Stimulated activated CD8-positive, alpha-beta memory T cell treated with anti-CD3 and anti-CD28 coated beads, Interleukin-7, amount 100 ng/mL, for 1 hour (primary cell): Measurements from ENCODE around the gene SMIM24.
"Not testable (repeated sequence)": the region's sequence is repeated elsewhere in the genome, so short reads cannot be mapped to it uniquely, and the experiment has no call there.

ENCODE experiments used
- DNase-seq, 2 donors: peaks; one replicate each; pipeline ENCODE4 v3.0.0-alpha.2; 2020; ENCODE audit warnings: low read depth in 2 of 2

Gene SMIM24

DNA sequence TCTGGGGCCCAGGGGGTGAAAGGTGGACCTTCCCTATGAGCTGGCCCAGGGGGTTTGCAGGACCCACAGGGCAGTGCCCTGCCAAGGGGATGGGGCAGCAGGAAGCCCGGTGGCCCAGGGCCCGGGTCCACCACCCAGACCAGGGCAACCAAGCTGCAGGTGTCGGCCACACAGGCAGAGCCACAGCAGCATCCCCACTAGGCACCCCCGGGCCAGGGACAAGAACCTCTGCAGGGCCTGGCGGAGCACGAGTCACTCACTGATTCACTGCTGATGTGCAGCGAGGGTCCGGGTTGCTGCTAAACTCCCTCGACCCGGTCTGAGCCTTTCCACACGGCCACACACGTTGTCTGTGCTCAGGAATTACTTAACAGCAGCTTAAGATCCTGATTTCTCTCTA is 34.6 kb upstream of the SMIM24 start:
- no peak for DNase-seq

DNA sequence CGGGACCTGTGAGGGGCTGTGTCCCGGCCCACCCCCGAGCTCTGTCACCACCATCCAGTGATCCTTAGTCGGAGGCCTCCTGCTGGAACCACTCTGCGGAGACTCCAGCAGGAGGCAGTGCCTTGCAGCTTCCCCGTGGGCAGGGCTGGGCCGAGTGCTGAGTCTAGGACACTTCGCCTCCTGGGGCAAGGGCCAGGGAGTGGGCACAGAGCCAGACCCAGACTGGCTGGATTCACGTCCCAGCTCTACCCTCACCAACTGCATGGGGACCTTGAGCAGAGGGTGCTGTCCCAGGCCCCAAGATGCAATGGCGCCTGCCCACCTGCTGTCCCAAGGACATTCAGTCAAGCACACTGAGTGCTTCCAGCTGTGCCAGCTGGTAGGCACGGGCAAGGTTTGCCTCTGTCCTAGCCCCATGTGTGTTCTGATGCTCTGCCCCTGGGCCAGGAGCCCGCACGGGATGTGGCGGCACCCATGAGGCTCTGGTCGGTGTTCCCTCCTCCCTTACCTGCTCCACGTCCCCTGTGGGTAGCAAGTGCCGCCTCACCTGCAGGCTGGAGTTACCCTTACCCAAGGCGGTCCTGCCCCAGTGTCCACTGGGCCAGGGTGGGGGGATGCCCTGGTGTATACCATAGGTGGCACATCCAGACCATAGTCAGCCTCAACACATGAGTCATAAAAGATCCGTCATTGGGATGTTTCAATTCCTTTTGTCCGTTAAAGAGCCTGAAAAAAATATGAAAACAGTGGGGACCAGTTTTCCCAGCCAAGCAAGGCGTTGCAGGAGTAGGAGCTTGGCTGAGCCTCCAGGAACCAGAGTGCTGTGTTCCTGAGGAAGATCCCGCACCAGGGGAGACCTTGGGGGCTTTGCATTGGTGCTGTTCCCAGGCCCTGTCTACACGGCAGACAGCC is 33.2 kb upstream of the SMIM24 start:
- DNase-seq = no peak

DNA sequence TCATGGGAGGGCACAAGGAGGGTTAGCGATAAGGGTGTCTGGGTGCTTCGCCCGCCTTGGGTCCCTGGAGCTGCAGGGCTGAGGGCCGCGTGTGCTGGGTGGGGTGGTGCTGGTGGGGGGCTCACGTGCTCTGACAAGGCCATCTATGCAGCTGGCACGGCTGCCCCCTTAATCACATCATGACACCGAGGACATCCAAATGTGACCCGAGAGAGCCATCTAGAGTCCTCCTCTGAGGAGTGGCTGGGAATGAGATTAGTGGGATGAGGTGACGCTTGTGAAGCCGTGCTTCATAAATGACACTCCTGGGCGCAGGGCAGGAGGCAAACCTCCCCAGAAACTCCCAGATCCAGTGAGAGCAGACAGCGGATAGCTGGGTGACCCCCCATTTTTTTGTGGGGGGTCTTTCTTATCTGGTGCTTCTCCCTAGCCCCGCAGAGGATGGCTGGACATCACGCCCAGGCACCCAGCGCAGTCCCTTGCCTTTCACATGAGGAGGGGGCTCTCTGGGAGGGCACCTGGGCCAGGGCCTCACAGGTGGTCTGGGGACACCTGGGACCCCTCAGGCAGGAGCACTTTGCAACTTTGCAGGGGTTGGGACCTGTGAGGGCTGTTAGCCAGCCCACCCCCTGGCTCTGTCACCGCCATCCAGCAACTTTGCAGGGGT is 32.4 kb upstream of the SMIM24 start:
- no peak for DNase-seq

DNA sequence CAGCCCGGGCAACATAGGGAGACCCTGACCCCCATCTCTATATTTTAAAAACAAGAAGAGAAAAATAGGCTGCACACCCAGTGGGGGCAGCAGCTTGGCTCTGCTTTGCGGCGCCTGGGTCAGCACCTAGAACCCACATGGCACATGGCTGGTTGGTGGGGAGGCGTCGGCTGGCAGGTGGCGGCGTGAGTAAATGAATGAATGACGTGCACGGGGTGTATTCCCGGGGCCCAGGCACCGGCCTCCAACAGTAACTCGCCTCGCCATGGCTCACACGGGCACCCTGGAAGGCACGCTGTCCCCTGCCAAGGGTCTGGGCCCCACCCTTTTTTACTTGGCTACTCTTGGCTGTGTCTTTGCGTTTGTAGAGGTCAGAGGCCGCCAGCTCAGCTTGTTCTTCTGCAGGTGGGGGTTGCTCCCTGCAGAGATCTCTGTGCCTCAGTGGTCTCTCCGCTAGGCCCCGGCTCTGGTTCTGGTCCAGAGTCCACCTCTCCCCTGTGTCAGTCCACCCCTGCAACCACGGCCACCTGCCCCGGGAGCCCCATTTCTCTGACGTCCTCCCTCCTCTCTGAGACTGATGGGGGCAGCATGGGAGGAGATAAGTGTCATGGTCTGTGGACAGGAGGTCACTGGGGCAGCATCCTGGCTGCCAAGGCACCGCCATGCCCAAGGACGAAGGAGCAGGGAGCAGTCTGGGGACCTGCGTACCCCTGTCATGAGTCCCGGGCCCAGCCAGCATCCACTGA is 31.4 kb upstream of the SMIM24 start:
- no peak for DNase-seq

DNA sequence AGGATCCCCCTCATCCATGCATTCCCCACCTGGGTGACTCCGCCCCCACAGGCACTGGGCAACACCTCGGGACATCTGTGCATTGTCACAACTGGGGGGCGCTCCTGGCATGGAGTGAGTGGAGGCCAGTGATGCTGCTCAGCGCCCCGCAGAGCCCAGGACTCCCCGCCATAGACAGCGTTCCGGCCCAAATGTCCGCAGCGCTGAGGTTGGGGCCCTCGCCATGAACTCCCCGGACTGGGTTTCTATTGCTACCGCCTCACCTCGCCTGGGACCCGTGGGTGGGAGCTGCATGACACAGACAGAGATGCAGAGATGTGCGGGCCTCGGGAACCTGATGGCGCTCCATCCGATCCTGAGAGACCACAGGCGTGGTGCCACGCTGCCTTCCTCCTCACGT is 30.4 kb upstream of the SMIM24 start:
- DNase-seq = no peak

DNA sequence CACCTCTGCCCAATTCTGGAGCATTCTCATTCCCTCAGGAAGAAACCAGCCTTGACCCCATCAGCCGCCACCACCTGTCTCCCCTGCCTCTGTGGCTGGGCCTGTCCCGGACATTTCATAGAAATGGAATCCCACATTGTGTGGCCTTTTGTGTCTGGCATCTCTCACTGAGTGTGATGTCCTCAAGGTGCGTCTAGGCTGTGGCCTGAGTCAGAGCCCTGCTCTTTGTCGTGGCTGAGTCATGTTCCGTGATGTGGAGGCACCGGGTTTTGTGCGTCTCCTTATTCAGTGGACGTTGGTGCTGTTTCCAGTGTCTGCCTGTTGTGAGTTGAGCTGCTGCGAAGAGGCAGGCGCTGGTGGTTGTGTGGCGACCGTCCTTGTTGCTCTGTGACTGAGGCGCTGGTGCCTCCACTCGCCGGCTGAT is 29.3 kb upstream of the SMIM24 start:
- no peak for DNase-seq

DNA sequence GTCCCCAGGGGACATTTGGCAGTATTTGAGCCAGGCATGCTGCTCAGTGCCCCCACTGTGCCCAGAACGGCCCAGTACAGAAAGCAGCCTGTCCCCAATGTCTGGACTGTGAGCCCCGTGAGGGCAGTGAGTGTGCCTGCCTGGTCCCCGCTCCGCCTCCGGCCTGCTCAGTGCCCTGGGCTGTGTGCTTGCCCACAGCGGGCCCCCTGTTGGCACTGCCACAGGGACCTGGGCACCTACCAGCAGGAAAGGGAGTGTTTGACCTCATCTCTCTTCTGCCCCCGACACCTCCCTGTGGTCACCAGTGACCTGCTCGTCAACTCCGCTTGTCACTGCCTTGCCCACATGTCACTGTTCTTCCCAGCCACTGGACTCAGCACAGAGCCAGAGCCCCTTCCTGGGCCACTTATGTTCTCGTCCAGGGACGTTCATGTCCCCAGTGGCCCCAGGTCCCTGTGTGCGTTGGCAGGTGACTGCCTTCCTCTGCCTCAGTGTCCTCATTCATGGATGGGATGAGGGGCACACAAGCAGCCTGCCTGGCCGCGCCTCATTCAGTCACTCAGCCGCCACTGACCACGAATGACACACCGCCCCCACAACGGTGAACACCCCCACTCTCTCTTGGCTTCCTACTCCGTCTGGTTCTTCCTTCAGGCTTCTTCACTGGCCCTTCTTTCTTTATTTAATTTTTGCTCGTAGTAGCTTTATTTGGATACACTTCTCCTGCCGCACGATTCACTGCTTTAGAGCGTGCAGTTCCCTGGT is 28.6 kb upstream of the SMIM24 start:
- DNase-seq = no peak

DNA sequence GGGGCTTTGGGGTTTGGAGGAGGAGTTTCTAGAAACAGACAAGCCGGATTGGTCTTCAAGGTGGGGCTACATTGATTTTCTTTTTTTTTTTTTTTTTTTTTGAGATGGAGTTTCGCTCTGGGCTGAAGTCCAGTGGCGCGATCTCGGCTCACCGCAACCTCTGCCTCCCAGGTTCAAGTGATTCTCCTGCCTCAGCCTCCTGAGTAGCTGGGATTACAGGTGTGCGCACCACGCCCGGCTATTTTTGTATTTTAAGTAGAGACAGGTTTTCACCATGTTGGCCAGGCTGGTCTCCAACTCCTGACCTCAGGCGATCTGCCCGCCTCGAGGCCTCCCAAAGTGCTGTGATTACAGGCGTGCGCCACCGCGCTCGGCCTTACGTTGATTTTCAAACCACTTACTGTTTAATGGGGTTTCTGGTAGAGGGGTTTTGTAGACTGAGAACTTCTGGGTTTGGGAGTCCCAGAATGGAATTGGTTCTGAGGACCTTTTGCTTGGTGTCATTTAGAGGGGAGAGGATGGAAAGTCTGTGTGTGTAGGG is 27.9 kb upstream of the SMIM24 start:
- DNase-seq = not testable (repeated sequence)

DNA sequence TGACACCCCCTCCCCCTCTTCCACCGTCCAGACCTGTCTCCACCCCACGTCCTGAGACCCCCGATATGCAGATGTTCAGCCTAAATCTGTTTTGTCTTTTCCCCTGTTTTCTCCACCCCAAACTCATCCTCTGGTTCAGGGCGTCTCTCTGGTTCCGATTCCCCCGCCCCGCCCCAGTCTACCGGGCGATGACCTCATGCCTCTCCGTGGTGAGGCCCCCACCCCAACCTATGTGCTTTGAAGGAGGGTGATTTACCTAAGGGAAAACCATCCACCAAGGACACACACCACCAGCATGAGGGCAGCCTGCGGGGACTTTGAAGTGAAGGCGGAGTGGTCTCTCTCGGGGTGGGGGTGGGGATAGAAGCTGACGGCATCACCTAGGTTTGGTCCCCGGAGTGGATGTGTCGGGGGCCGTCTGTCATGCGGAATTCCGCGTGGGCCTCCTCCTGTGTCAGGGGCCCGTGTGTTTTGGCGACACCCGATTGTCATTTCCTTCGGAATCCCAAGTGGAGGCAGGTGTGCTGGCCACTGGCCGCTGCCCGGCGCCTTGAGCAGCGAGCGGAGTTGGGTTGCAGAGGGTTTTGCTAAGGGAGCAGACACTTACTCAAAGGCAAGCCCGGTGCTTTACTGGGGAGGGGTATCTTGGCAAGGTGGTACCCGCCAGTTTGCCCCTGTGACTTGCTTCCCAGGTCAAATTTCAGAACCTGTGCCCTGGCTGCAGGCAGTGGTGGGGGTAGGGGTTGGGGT is 27.2 kb upstream of the SMIM24 start:
- no peak for DNase-seq

DNA sequence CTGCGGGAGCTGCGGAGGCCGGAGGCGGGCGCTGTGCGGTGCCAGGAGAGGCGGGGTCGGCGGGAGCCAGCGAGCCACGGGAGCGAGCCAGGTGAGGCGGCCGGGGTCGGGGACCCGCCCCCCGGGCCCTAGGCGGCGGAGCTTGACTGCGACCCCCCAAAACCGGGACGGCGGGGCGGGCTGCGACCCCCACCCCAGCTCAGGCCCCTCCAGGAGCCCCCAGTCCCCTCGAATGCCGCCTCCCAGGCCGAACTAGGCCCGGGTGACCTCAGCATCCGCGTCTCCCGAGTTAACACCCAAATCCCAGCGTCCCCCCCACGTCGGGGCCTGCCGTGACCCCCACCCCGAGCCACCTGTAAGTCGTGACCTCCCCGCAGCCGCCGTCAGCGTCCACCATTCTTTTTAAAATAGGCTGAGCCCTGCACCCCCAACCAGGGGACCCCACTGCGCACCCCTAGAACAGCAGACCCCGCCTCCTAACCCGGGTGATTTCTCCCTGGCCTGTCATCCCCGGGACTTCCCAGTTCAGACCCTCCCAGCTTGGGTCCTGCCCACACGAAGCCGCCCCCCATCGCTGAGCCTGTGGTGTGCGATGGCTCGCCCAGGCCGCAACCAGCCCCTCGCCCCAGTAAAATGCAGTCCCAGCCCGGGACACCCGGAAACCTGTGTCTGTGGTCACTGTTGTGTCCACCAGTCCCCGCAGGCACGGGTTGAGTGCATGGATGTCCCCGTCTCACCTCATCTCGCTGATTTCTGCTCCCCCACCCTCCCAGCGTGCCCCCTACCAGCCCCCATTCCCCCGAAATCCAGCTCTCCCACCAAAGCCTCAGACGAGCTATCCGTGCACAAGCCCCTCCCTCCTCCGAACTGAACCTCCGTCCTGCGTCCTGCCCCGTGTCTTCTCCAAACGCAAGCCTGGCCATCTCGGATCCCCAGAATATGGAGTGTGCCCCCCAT is 26.3 kb upstream of the SMIM24 start:
- no peak for DNase-seq

DNA sequence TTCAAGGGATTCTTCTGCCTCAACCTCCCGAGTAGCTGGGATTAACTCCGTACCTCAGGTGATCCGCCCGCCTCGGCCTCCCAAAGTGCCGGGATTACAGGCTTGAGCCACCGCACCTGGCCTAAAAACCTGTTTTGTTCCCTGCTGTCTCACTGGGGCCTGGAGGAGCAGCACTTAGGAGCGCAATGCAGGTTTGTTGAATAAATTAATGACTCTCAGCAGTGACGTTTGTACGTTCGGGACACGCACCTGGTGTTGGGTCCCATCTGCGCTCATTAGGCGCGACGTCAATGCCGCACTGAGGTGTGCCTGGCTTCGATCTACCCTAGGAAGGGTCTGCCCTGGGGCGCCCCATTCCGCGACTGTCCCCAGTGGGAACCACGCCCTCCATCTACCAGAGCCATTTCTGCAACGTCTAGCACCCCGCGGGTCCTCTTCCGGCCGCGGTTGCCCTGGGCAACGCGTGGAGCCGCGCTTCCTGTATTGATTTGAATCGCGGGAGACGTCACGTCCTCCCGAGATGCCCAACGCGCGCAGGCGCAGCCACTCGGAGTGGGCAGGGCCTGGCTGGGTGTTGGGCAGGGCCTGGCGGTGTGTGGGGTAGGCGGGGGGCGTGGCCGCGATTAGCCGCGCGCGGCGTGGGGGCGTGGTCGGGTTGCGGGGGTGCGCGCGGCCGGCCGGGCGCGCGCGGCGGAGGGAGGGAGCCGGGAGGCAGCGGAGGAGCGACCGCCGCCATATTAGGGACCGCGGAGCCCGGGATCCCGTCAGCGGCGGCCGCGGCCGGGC is 25.5 kb upstream of the SMIM24 start, which contains the start of gene FZR1:
Gene FZR1, plus strand, starts transcription at position 714 of the 786 bp plus-strand sequence. CDS start 16,679 bp downstream, outside the sequence.
- peak; percentile 99 to 100 for DNase-seq

DNA sequence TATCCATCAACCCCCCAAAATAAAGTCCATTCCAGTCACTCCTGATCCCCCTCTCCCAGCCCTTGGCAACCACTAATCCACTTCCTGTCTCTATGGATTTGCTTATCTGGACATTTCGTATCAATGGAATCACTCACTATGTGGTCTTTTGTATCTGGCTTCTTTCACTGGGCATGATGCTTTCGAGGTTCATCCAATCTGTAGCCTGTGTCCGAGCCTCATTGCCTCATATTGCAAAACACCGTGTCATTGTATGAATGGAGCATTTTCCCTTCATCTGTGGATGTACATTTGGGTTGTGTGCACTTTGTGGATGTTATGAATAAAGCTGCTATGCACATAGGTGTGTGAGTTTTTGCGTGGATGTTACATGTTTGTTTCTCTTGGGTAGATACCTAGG is 24.4 kb upstream of the SMIM24 start:
- no peak for DNase-seq

DNA sequence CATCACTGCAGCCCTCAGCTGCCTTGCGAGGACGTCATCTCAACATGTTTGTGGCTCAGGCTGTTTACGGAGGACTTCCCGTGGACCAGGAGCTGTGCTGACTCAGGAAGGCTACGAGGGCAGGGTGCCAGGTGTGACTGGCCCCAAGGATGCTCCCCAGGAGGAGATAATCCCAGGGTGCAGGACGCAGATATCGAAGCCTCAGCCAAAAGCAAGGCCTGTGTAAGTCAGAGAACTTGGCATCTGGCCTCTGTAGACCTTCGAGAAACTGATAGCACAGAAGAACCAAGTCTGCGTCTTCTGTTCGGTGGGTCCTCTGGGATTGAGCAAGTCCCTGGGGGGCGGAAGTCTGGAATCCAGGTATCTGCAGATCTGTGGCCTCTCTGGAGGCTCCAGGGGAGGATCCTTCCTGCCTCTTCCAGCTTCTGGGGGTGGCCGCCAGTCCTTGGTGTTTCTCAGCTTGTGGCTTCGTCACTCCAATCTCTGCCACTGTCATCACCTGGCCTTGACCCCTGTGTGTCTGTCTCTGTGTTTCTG is 22.8 kb upstream of the SMIM24 start:
- no peak for DNase-seq

DNA sequence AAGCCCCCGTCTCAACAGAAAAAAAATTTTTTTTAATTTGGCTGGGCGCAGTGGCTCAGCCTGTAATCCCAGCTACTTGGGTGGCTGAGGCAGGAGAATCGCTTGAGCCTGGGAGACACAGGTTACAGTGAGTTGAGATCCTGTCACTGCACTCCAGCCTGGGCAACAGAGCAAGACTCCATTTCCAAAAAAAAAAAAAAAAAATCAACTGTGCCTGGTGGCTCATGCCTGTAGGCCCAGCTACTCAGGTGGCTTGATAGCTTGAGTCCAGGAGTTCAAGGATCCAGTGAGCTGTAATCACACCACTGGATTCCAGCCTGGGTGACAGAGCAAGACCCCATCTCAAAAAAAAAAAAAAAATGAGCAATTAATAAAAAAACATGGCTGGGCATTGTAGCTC is 21.5 kb upstream of the SMIM24 start:
- no peak for DNase-seq

DNA sequence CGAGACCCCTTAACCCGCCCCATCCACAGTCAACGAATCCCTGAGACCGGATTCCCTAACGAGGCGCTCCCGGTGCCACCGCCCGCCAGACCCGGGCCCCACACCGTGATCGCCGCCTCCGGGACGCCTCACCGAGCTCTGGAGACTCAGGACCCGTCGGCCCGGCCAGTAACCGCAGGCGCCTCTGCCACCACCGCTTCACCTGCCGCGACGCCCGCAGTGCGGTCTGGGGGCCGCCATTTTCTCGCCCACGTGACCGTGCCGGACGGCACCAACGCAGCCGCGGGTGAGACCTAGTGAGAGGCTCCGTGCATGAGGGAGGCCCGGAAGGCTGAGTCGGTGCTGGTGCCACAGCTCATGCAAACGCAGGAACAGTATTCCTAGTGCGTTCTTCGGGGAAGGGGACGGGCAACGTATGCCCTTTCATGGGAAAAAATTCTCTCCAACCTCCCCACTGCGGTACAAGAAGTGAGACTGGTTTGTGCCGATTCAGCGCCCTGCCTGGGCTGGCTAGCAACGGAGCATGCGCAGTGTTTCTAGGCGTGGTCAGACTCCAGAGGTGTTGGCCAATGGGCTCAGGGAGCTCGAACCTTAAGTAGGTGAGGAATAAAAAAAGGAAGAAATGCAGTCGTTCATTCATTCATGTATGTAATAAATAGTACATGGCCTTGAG is 20.2 kb upstream of the SMIM24 start, which contains the start of gene DOHH:
Gene DOHH, minus strand, starts transcription at position 246 of the 673 bp plus-strand sequence. CDS start 3,860 bp downstream, outside the sequence.
- DNase-seq = peak; percentile 87 to 91

DNA sequence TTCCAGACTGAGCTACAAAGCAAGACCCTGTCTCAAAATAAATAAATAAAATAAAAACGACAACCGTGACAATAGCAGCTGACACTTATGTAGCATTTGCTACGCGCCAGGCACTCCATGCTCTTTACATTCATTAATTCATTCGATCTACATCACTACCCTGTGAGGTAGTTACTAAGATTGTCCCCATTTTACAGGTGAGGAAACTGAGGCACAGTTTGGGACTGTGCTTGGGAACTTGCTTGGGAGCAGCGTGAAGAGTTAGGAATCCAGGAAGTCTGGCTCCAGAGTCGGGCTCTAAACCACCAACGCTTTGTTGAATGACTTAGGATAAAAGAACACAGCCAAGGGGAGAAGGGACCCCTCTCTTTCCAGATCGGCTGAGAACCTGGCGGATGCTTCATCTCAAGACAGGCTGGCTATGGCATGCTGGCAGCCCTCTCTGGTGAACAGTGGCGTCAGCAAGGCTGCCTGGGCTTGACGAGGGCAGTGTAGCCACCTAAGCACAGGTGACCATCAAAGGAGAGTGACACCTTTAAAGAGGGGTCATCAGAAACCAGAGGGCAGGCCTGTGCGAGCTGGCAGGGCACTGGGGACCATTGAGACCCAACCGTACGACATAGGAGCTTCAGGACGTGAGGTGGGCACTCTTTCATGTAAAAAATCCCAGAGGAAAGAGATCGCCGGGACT is 19.6 kb upstream of the SMIM24 start:
- no peak for DNase-seq
